ENCODE data around the gene RAB43.
"Not testable (repeated sequence)": the region's sequence is repeated elsewhere in the genome, so short reads cannot be mapped to it uniquely, and the experiment has no call there.

DNA sequence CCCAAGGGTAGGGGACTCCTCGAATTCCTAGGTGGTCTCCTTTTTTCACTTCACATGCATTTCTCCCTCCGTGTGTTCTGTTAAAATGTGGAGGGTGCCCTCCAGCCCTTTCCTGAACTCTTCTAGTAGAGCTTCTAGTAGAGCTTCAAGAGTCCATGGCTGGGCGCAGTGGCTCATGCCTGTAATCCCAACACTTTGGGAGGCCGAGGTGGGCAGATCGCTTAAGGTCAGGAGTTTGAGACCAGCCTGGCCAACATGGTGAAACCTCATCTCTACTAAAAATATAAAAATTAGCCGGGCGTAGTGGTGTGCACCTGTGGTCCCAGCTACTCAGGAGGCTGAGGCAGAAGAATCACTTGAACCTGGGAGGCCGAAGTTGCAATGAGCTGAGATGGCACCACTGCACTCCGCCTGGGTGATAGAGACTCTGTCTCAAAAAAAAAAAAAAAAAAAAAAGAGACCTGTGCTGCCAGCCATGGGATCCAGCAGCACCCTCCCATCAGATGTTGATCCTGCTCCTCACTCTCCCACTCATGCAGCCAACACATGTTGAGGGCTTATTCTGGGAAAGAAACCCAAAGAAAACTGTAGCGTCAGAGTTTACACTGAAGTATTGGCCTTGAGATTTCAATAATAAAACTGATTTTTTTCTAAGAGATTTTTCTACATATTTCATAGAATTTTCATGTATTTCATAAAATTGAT is 10.4 kb downstream of the RAB43 start:
- TF ChIP-seq, protein P1, sequence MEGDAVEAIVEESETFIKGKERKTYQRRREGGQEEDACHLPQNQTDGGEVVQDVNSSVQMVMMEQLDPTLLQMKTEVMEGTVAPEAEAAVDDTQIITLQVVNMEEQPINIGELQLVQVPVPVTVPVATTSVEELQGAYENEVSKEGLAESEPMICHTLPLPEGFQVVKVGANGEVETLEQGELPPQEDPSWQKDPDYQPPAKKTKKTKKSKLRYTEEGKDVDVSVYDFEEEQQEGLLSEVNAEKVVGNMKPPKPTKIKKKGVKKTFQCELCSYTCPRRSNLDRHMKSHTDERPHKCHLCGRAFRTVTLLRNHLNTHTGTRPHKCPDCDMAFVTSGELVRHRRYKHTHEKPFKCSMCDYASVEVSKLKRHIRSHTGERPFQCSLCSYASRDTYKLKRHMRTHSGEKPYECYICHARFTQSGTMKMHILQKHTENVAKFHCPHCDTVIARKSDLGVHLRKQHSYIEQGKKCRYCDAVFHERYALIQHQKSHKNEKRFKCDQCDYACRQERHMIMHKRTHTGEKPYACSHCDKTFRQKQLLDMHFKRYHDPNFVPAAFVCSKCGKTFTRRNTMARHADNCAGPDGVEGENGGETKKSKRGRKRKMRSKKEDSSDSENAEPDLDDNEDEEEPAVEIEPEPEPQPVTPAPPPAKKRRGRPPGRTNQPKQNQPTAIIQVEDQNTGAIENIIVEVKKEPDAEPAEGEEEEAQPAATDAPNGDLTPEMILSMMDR (IDR thresholded peaks at IDR 0.05): not testable (repeated sequence)
- TF ChIP-seq EZH2 (IDR thresholded peaks at IDR 0.05): not testable (repeated sequence)
